Smooth muscle cell of the brain vasculature (primary cell): Measurements from ENCODE around the gene PAK1.
"Not testable (repeated sequence)": the region's sequence is repeated elsewhere in the genome, so short reads cannot be mapped to it uniquely, and the experiment has no call there.

Experiments used
- DNase-seq: peaks from one replicate; pipeline ENCODE4 v3.0.0-alpha.2; 2012; ENCODE audit warnings: low read depth, low spot score

PAK1 gene

DNA sequence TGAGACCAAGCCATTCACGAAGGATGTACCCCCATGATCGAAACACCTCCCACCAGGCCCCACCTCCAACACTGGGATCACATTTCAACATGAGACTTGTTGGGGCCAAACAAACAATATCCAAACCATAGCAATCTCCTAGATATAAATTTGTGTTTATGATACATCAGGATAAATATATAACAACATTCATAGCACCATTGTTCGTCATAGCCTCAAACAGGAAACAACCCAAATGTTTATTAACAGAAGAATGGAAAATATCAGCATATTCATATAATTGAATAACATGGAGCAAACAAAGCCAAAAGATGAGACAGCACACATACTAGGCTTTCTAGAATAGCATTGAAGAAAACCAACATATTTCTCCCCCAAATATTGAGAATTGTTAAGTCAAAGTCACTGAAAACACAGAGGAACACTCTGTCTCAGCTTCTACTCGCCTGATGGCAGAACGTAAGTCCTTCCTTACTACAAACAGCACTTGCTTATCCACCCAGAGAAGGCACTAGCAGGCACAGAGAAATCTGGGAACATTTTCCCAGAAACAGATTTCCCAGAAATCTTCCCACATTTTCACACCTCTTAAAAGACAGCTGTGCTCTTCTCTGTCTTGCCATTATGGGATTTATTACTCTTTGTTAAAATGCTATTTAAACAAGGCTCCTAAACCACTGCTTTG is 164.4 kb downstream of the PAK1 start:
- no peak for DNase-seq

DNA sequence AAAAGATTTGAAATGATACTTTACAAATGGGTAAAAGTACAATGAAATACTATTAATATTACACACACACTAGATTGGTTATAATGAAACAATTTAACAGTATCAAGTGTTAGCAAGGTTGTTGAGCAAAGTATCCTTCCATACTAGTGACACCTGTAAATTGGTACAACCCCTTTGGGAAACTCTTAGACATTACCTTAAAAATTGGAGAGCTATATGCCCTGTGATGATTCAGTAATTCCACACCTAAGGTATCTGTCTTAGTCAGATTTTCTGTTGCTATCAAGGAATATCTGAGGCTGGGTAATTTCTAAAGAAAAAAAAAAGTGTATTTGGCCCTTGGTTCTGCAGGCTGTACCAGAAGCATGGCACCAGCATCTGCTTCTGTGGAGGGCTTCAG is 165.1 kb downstream of the PAK1 start:
- no peak for DNase-seq

DNA sequence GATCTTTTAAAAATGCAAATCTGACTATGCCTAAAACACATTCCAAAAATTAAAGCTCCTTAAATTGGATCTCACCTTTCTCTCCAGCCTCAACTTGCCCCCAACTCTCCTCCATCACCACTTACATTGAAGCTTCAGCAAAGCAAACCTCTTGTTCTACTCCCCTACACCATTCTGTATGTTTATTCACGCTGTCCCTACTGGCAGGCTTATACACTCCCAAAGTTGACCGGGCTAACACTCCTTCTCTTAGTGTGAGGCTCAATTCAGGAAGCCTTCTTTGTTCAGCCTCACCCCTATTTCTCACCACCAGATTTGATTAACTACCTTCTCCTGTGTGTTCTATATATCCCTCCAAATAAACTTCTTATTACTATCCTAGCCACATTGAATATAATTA is 170.6 kb downstream of the PAK1 start:
- DNase-seq, result no peak

DNA sequence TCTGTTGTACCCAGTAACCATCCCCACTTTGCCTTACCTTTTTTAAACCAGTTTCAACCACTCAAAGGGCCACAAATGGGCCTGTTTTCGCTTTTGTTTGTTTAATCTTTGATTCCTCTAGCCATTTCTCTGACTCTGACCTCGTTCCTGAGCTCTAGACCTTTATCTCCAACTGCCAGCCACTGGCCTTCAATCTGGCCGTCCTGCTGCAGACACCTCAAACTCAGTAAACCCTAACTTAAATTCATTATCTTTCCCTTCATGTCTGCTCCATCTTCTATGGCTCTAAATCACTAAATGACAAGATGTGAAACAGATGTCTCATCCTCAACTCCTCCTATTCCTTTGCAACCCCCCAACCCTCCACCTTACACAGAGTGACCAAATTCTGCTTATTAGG is 171.1 kb downstream of the PAK1 start:
- no peak for DNase-seq

DNA sequence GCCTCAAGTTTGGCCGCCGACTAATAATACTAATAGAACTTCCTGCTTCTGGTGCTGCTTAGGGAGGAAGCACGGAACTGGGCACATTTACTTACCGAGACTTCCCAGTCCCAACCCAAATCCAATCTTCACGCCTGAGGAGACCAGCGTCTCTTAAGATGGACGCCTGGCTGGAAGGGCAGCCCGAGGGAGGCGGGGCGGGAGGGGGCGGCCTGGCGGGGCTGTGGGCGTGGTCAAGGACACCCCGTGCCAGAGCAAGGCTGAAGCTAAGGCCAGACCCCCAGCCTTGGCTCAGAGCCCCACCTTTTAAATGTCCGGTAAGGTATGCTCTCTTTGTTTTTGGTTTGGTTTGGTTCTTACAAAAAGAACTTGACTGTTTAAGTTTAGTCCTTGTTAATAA is 172.4 kb downstream of the PAK1 start, which contains the start of gene GDPD4:
Gene GDPD4, minus strand, starts transcription at position 177 of the 400 bp plus-strand sequence. CDS start 16,549 bp downstream, outside the sequence.
- no peak for DNase-seq

DNA sequence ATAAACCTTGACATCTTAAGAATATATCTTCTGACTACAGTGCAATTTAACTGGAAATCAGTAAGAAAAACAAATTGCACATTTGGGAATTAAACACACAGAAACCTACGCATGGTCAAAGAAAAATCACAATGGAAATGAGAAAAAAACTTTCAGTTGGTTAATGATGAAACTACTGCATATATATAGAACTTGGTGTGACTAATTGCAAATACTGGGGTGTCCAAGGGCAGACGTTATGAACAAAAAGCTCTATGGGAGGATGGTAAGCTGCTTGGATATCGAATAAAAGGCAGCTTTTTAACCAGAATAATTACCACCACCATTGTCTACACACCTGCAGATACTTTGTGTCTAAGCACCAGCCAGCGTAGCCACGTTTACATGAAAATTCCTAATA is 173.2 kb downstream of the PAK1 start:
- DNase-seq, result no peak

DNA sequence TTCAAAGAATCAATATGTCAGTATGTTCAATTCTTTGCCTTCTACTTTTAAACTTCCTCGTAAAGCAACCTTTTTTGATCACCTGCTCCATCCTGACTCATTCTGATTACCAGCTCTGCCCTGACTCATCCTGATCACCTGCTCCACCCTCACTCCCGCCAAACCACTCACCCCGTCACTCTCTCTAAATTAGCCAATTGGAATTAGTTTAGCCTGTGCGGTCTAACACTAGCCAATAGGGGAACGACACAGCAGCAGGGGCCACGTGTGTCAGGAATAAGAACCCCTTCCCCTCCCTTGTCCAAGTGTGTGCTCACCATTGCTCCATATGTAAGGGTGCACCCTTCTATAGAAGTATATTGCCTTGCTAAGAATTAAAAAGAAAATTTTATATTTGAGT is 173.9 kb downstream of the PAK1 start:
- not testable (repeated sequence) for DNase-seq

DNA sequence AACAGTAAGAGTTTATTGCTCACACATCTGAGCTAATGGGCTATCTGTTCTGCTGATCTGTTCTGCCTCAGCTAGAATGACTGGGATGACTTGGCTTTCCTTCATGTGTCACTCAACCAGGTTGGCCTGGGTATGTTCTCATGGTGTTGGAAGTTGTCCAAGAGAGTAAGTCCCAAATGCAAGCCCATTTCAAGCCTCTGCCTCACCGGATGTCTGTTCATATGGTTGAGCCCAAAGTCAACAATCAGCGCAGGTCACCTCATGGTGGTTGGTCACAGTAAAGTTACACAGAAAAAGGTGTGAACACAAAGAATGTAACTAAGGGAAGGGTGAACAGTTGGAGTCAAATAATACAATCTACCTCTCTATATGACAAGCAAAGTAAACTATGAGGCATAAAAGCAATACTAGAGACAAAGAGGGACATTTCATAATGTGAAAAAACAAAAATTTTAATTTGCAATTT is 174.3 kb downstream of the PAK1 start:
- no peak for DNase-seq

DNA sequence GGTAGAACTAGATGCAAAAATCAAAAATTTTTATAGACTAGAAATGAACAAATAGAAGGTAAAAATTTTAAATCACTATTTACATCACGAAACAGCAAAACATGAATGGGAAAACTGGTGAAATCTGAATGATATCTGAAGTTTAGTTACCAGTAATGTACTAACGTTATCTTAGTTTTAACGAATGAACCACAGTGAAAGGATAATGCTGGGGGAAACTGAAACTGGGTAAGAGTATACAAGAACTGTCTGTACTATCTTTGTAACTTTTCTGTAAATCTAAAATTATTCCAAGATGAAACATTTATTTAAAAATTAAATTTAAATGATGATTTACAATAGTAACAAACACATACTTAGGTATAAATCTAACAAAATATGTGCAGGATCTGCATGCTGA is 179.9 kb downstream of the PAK1 start:
- DNase-seq, result no peak

DNA sequence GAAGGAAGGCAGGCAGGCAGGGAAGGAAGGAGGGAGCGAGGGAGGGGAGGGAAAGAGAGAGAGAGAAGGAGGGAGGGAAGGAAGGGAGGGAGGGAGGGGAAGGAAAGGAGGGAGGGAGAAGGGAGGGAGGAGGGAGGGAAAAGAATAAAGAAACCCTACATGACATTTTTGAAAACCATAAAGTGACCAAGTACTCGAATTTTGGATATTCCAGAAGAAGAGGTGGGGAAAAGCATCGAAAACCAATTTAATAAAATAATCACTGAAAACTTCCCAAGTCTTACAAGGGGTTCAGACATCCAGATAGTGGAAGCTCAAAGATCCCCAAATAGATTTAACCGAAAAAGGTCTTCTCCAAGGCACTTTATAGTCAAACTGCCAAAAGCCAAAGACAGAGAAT is 184.2 kb downstream of the PAK1 start:
- no peak for DNase-seq

DNA sequence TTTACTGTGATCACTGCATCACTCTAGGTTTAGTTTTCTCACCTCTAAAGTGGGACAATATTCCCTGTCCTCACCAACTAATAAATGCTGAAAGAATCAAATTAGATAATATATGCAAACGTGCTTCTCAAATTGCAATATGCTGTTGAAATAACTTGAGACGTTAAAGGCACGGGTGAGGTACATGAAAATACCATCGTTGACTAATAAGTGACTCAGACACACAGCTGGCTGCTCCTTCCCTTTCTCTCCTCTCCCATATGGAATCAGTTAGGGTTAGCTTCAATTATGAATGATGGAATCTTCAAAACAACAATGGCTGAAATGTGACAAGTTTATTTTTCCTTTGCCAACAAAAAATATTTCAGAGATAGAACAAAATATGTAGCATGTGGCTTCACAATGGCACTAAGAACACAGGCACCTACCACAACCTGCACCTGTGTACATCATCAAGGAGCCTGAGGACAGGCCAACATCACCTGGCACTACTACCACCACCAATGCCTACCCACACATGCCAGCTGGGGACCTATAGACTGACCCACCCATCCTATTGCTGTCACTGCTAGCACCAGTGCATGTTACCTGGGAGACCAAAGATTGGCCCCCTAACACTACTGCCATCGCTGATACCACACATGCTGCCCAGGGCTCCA is 186.2 kb downstream of the PAK1 start:
- DNase-seq, result peak; percentile 43

DNA sequence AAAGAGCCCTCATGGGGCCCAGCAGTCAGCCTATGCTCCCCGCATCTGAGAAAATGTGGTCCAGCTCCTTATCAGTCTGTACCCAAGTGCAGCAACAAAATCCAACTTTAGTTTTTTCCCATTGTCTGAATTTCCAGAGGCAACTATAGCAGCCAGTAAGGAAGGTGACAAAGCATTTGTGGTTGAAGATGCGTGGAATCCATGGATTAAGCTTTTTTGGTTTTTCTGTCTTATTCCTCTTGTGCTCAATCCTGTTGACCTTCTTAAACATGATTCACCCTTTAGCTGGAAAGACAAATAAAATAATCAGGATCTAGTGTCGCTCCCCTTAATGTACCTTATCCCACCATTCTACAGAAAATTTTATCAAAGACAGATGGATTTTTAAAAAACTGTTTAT is 186.8 kb downstream of the PAK1 start:
- DNase-seq, result no peak

DNA sequence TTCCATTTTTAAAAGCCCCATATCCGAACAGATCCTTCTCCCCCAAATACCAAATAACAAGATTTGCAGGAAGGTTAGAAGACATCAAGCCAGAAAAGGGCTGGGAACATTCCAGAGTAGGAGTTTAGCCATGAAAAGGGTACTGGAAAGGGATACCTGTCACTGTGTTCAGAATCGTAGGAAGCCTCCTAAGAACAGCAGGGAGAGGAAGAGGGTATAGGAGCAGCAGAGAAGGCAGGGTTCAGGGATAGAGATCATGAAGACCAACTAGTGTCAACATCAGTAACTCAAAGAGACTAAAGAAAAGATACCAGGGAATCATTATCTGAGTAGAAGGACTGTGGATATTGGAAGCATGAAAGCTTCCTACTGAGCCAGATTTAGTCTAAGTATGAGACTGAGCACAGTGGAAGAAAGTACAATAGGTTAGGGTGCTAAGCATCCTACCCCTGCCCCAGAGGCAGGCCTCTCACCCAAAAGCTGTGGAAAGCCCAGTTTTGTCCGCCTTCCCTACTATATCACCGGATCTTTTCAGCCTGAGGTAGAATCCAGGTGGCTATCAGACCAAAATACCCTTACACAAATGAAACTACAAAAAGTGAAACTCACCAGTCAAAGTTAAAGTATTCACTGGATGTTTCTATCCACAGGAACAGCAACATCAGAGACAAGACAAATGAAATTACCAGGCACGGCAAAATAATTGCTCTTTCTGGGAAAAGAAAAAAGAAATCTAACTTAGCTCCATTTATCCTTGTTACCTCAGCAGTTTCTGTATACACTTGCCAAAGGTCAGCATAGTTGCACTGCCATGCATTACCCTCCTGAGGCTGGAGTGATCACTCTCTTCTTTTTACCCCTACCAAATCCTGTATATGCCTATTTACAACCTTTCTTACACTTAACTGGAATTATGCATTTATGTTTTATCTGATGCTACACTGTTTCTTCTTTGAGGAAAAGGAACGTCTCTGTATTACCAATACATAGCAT is 189.1 kb downstream of the PAK1 start:
- DNase-seq, result no peak

DNA sequence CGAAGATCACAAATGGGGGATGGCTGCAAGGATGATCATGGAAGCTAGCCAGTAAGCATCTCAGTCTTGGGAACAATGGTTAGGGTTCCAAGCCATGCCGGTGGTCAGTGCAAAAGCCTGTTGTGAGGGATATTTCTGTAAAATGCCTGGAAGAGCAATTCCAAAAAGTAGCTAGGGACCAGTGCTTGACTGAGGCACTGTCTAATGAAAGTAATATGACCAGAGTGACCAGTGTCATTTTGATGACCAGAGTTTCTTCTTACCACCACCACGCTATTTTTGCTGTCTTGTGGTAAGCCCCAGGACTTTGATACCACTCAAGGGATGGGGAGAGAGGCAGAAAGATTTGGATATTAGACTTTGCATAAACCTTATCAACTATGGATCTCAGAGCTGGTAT is 190.8 kb downstream of the PAK1 start:
- DNase-seq, result no peak

DNA sequence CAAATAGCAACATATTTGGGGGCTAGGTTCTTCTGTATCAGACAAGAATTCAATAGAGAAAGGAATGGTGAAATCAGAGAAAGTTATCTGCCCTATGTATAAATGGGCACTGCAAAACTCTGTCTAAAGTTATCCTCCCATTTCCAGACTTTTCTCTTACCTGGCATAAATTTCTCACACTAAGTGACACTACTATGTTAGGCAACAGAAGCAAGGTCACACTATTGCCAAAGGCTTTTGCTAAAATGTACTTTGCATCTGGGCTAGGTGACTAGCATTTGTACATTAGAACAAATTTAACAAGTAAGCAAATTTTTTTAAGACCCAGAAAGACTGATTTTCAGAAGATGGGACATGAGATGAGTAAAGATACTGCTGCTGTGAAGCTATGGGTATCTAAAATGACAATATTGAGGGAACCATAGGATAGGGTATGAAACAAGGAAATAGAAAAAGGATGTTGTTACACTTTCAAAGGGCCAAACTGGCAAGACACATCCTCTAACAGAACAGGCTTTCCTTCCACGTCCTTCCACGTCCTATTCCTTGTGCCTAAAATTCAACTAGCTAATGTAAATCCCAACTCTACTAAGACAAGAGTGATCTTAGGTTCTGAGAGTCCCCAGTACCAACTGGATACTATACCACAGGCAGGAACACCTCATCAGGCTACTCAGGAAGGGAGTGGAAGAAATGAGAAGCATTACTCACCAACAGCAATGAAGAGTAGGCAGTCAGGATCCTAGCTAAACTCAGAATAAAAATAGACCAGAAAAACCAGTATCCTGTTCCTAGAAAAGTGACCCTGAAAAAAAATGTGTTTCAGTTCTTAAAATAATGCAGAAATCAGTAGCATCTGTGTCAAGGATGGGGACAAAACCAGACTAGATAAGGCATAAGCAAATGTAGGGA is 195.0 kb downstream of the PAK1 start:
- no peak for DNase-seq

DNA sequence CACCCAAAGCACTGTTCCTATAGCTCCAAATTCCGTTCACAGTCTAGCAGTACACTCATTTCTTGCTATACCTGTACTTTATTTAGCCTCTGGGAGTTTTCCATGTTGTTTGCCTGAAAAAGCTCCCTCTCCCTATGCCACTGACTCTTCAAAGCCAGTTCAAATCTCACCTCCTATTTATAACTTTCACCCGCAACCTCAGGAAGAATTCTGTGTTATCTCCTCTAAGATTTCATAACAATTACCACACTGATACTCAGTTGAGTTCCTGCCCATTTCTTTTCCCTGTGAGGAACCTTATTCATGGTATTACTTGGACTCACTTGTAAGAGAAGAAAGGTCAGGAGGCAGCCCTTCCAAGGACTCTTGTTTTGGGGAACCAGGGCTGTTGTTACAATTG is 197.6 kb downstream of the PAK1 start:
- DNase-seq, result no peak
